Measurements from ENCODE around the gene QKI. TPM values are rescaled to one million over a fixed set of nuclear protein-coding genes. Genes with fewer than 3 reads are reported as not detected.
A peak's percentile ranks its signal among the peaks of the same experiment; 100 is the strongest.

The QKI gene
- total and polyA plus RNA-seq, 2 donors (not counting 3 experiments of a cell fraction or from before 2014, with no cell fraction given): 178 to 232 TPM

- TF ChIP-seq GATA2 (IDR thresholded peaks at IDR 0.05; ENCODE audit: insufficient read depth, insufficient read length, low read depth, low read length): no peak
- TF ChIP-seq FOS (IDR thresholded peaks at IDR 0.05; ENCODE audit: borderline replicate concordance, insufficient read depth, low read length): no peak
- no peak for TF ChIP-seq POLR2A (IDR thresholded peaks at IDR 0.05; ENCODE audit: low read depth, low read length)
- no peak for TF ChIP-seq JUN (IDR thresholded peaks at IDR 0.05; ENCODE audit: borderline replicate concordance, insufficient read depth, insufficient read length, low read depth)
- TF ChIP-seq MYC (IDR thresholded peaks at IDR 0.05; ENCODE audit: low read depth, low read length): no peak
- DNase-seq (ENCODE audit: low read depth, low spot score): no peak
- no peak for FAIRE-seq
- H3K9me1 ChIP-seq (replicated peaks; ENCODE audit: control insufficient read depth, extremely low read depth, insufficient read depth, low read length): no peaks in the 10 kb centered on the region
- H3K4me1 ChIP-seq (ENCODE audit: control insufficient read depth, extremely low read depth, insufficient read depth, low read length): peaks cover 43% of the 10 kb centered on the region
- H3K9ac ChIP-seq (replicated peaks; ENCODE audit: extremely low read depth, insufficient read depth, low read length): no peak overlapping the region
- ChIA-PET POLR2A (no interaction called here), CTCF (interaction anchor here (1.2 to 1.6 kb wide), 3 partner anchors 18 to 119 kb away, joined by 3 to 7 read pairs (median 3); no protein-coding TSS in a partner anchor)
- H3K27me3 ChIP-seq (ENCODE audit: control insufficient read depth in 2 of 2, insufficient read depth in 2 of 2, low read length in 2 of 2): no peaks in the 10 kb centered on the region
- dilution Hi-C loops (cut with MboI; ENCODE audit: extremely low pct_ligation_motif_present, low sequenced_read_pairs): no loop called here
- no peak overlapping the region for H2AFZ ChIP-seq (ENCODE audit: low read depth, low read length)
- H4K20me1 ChIP-seq (replicated peaks; ENCODE audit: control insufficient read depth, extremely low read depth, insufficient read depth, low read length): peaks cover 35% of the 10 kb centered on the region
- BruUV-seq (replicated peaks): no TSS peak
- H3K9me3 ChIP-seq (replicated peaks; ENCODE audit: control insufficient read depth, insufficient read depth, low read length): no peaks in the 10 kb centered on the region
- no peak overlapping the region for H3K27ac ChIP-seq (ENCODE audit: insufficient read depth, low read depth, low read length)
- no peak overlapping the region for H3K4me2 ChIP-seq (ENCODE audit: insufficient read depth, low read length)
- intact Hi-C loops (cut with micrococcal nuclease): no loop called here
- no peaks in the 10 kb centered on the region for H3K36me3 ChIP-seq (ENCODE audit: control insufficient read depth in 2 of 2, extremely low read depth in 1 of 2, insufficient read depth in 2 of 2, low read length in 2 of 2)
- H3K79me2 ChIP-seq (ENCODE audit: control insufficient read depth, insufficient read depth, low read length): peaks cover 97% of the 10 kb centered on the region
- no peak overlapping the region for H3K4me3 ChIP-seq (replicated peaks in 1 of 3; ENCODE audit: insufficient read depth in 1 of 3, low read depth in 1 of 3, low read length in 3 of 3)
These were observed 20.5 kb downstream of the QKI start for GRCh38 chr6:163435023-163435422.

GRCh38 chr6:163436843-163437242 is 22.3 kb downstream of the QKI start:
- TF ChIP-seq POLR2A (IDR thresholded peaks at IDR 0.05; ENCODE audit: low read depth, low read length) (no peak), MYC (IDR thresholded peaks at IDR 0.05; ENCODE audit: low read depth, low read length) (no peak), EZH2 (IDR thresholded peaks at IDR 0.05; ENCODE audit: borderline replicate concordance, low read depth, low read length, severe bottlenecking) (no peak), FOS (IDR thresholded peaks at IDR 0.05; ENCODE audit: borderline replicate concordance, insufficient read depth, low read length) (no peak), GATA2 (IDR thresholded peaks at IDR 0.05; ENCODE audit: insufficient read depth, insufficient read length, low read depth, low read length) (no peak), CTCF (IDR thresholded peaks at IDR 0.05; ENCODE audit: extremely low read depth in 1 of 2, insufficient read depth in 1 of 2, low read depth in 1 of 2, low read length in 2 of 2) (no peak), JUN (IDR thresholded peaks at IDR 0.05; ENCODE audit: borderline replicate concordance, insufficient read depth, insufficient read length, low read depth) (no peak), MAX (IDR thresholded peaks at IDR 0.05; ENCODE audit: insufficient read depth, insufficient read length) (no peak), POLR2AphosphoS5 (IDR thresholded peaks at IDR 0.05; ENCODE audit: insufficient read depth, low read depth, low read length) (no peak)
- no peaks in the 10 kb centered on the region for H3K9me3 ChIP-seq (replicated peaks; ENCODE audit: control insufficient read depth, insufficient read depth, low read length)
- H3K27me3 ChIP-seq (ENCODE audit: control insufficient read depth in 2 of 2, insufficient read depth in 2 of 2, low read length in 2 of 2): no peaks in the 10 kb centered on the region
- BruUV-seq (replicated peaks): no TSS peak
- peaks cover 39% of the 10 kb centered on the region for H4K20me1 ChIP-seq (replicated peaks; ENCODE audit: control insufficient read depth, extremely low read depth, insufficient read depth, low read length)
- peaks cover 34% of the 10 kb centered on the region for H3K4me1 ChIP-seq (ENCODE audit: control insufficient read depth, extremely low read depth, insufficient read depth, low read length)
- dilution Hi-C loops (cut with MboI; ENCODE audit: extremely low pct_ligation_motif_present, low sequenced_read_pairs): no loop called here
- ChIA-PET POLR2A (no interaction called here), CTCF (interaction anchor here (0.7 to 2.9 kb wide), 5 partner anchors 9 to 257 kb away, joined by 3 to 12 read pairs (median 4); no protein-coding TSS in a partner anchor)
- intact Hi-C loops (cut with micrococcal nuclease): no loop called here
- DNase-seq (ENCODE audit: low read depth, low spot score) (no peak), FAIRE-seq (no peak)
- no peak overlapping the region for H3K9ac ChIP-seq (replicated peaks; ENCODE audit: extremely low read depth, insufficient read depth, low read length)
- H3K79me2 ChIP-seq (ENCODE audit: control insufficient read depth, insufficient read depth, low read length): peaks cover 97% of the 10 kb centered on the region
- H3K9me1 ChIP-seq (replicated peaks; ENCODE audit: control insufficient read depth, extremely low read depth, insufficient read depth, low read length): no peaks in the 10 kb centered on the region
- H2AFZ ChIP-seq (ENCODE audit: low read depth, low read length): no peak overlapping the region
- H3K4me3 ChIP-seq (replicated peaks in 1 of 3; ENCODE audit: insufficient read depth in 1 of 3, low read depth in 1 of 3, low read length in 3 of 3): no peak overlapping the region
- no peak overlapping the region for H3K27ac ChIP-seq (ENCODE audit: insufficient read depth, low read depth, low read length)
- H3K4me2 ChIP-seq (ENCODE audit: insufficient read depth, low read length): peak overlapping the region; percentile 60
- no peaks in the 10 kb centered on the region for H3K36me3 ChIP-seq (ENCODE audit: control insufficient read depth in 2 of 2, extremely low read depth in 1 of 2, insufficient read depth in 2 of 2, low read length in 2 of 2)

Measured in endothelial cell of umbilical vein (primary cell).